Measurements from ENCODE around the gene GRIN1.

DNA sequence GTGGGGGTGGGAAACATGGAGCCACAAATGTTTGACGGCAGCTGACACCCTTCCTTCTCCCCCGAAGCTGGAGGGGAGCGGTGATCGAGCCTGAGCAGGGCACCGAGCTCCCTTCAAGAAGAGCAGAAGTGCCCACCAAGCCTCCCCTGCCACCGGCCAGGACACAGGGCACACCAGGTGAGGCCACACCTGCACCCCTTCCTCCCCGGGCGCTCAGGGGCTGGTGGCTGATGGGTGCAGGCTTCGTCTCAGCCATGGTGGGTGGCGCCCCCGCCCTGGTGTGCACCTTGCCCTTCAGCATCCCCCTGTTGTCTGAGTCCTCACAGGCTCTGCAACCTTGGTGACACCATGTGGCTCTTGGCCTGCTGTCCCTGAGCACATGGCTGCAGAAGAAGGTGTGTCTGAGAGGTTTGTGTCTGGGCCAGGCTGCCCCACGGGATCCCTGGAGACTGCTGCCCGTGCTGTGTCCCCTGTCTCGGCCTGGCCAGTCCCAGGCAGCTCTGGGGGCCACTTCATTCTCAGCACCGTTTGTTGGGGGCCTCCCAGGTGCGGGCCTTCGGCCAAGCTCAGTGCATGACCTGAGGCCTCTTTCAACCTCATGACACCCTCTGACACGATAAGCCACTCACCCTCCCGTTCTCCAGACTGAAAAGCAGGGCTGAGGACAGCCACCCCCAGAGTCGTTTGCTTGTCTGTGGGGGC, 41.0 kb upstream of the GRIN1 start:
- TF ChIP-seq POLR2AphosphoS5 (IDR thresholded peaks at IDR 0.05) (no peak), POLR2A (IDR thresholded peaks at IDR 0.05) (no peak)
- TF ChIP-seq, protein P1, sequence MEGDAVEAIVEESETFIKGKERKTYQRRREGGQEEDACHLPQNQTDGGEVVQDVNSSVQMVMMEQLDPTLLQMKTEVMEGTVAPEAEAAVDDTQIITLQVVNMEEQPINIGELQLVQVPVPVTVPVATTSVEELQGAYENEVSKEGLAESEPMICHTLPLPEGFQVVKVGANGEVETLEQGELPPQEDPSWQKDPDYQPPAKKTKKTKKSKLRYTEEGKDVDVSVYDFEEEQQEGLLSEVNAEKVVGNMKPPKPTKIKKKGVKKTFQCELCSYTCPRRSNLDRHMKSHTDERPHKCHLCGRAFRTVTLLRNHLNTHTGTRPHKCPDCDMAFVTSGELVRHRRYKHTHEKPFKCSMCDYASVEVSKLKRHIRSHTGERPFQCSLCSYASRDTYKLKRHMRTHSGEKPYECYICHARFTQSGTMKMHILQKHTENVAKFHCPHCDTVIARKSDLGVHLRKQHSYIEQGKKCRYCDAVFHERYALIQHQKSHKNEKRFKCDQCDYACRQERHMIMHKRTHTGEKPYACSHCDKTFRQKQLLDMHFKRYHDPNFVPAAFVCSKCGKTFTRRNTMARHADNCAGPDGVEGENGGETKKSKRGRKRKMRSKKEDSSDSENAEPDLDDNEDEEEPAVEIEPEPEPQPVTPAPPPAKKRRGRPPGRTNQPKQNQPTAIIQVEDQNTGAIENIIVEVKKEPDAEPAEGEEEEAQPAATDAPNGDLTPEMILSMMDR (IDR thresholded peaks at IDR 0.05), result no peak
